Neural progenitor cell (in vitro differentiated cells): ENCODE data around the gene KIAA1217. TPM values are rescaled to one million over a fixed set of nuclear protein-coding genes. Genes with fewer than 3 reads are reported as not detected.

Source experiments
- DNase-seq: peaks from one replicate; pipeline ENCODE4 v3.0.0-alpha.2; 2016; ENCODE audit warnings: low spot score
- H2AFZ ChIP-seq: fragments of 200-600 bp; sonication (generic); replicated peaks from 2 replicates; pipeline ENCODE4 v1.6.1; 2016; ENCODE audit warnings: antibody characterized with exemption
- H3F3A ChIP-seq: fragments of 200-600 bp; sonication (generic); 2 replicates; pipeline ENCODE4 v1.6.1; 2016; ENCODE audit warnings: antibody characterized with exemption, low read depth
- H3K27ac ChIP-seq: fragments of 200-600 bp; sonication (generic); 2 replicates; pipeline ENCODE4 v1.5.1; 2016; ENCODE audit warnings: mild to moderate bottlenecking
- H3K27me3 ChIP-seq: fragments of 200-600 bp; sonication (generic); 2 replicates; pipeline ENCODE4 v1.6.1; 2016; ENCODE audit warnings: mild to moderate bottlenecking, moderate library complexity
- H3K36me3 ChIP-seq: fragments of 200-600 bp; sonication (generic); 2 replicates; pipeline ENCODE4 v1.5.1; 2016
- H3K4me1 ChIP-seq: fragments of 200-600 bp; sonication (generic); 2 replicates; pipeline ENCODE4 v1.6.1; 2016; ENCODE audit warnings: mixed run types
- H3K4me2 ChIP-seq: fragments of 200-600 bp; sonication (generic); 2 replicates; pipeline ENCODE4 v1.6.1; 2016
- H3K4me3 ChIP-seq: fragments of 200-600 bp; sonication (generic); 2 replicates; pipeline ENCODE4 v1.5.1; 2016
- H3K79me2 ChIP-seq: fragments of 200-600 bp; sonication (generic); 2 replicates; pipeline ENCODE4 v1.6.1; 2016; ENCODE audit warnings: low read depth
- H3K9ac ChIP-seq: fragments of 200-600 bp; sonication (generic); 2 replicates; pipeline ENCODE4 v1.6.1; 2016
- H3K9me3 ChIP-seq: fragments of 200-600 bp; sonication (generic); 2 replicates; pipeline ENCODE4 v1.5.1; 2016; ENCODE audit warnings: low read depth
- H4K20me1 ChIP-seq: fragments of 200-600 bp; sonication (generic); 2 replicates; pipeline ENCODE4 v1.6.1; 2016; ENCODE audit warnings: low read depth
- H3K27ac Mint-ChIP-seq: 3 replicates; pipeline ENCODE4 v1.8.0; 2021; ENCODE audit warnings: mixed read lengths
- H3K27me3 Mint-ChIP-seq: 2 replicates; pipeline ENCODE4 v1.8.0; 2022; ENCODE audit warnings: low read depth, mild to moderate bottlenecking, inconsistent platforms, moderate library complexity, mixed read lengths; ENCODE audit not compliant: insufficient read depth
- H3K36me3 Mint-ChIP-seq: 3 replicates; pipeline ENCODE4 v1.8.0; 2021; ENCODE audit warnings: mixed read lengths
- H3K4me1 Mint-ChIP-seq: 3 replicates; pipeline ENCODE4 v1.8.0; 2021; ENCODE audit warnings: mixed read lengths
- H3K4me3 Mint-ChIP-seq: 3 replicates; pipeline ENCODE4 v1.8.0; 2021; ENCODE audit warnings: mild to moderate bottlenecking, moderate library complexity, mixed read lengths
- H3K9me3 Mint-ChIP-seq: 3 replicates; pipeline ENCODE4 v1.8.0; 2020; ENCODE audit warnings: mixed read lengths
- CTCF ChIP-seq: fragments of 200-600 bp; sonication (generic); IDR thresholded peaks from 2 replicates; pipeline ENCODE4 v1.5.1; 2017; ENCODE audit warnings: antibody characterized with exemption, mild to moderate bottlenecking
- EZH2 ChIP-seq: fragments of 200-600 bp; sonication (generic); IDR thresholded peaks from 2 replicates; pipeline ENCODE4 v1.6.1; 2017; ENCODE audit warnings: antibody characterized with exemption, mild to moderate bottlenecking, moderate library complexity
- EZH2phosphoT487 ChIP-seq: fragments of 200-600 bp; sonication (generic); IDR thresholded peaks from 2 replicates; pipeline ENCODE4 v1.6.1; 2017; ENCODE audit warnings: antibody characterized with exemption
- total RNA-seq: library from RNA; depleted of rRNA; stranded (reverse); fragments of >200 nt; gene quantifications from 2 replicates; pipeline ENCODE4 v1.2.3, GENCODE V29; 2015; ENCODE audit warnings: low replicate concordance

KIAA1217 gene
- total RNA-seq, 1 donor from 2014 or later = 13.1 TPM

GRCh38 chr10:24528946-24529345 lies 320.0 kb downstream of the KIAA1217 start:
- no peaks in the 10 kb centered on the region for H3K36me3 ChIP-seq
- Mint-ChIP-seq H3K4me3 (no peak overlapping the region), H3K4me1 (no peaks in the 10 kb centered on the region), H3K27ac (no peak overlapping the region), H3K9me3 (no peaks in the 10 kb centered on the region), H3K36me3 (peaks cover 27% of the 10 kb centered on the region), H3K27me3 (peaks cover 2% of the 10 kb centered on the region)
- H3K9ac ChIP-seq = no peak overlapping the region
- H3K79me2 ChIP-seq = no peaks in the 10 kb centered on the region
- H3K9me3 ChIP-seq = no peaks in the 10 kb centered on the region
- no peaks in the 10 kb centered on the region for H3K27me3 ChIP-seq
- TF ChIP-seq EZH2phosphoT487 (no peak), EZH2 (no peak), CTCF (no peak)
- no peaks in the 10 kb centered on the region for H4K20me1 ChIP-seq
- H3K27ac ChIP-seq = no peak overlapping the region
- no peak overlapping the region for H2AFZ ChIP-seq
- DNase-seq = no peak
- H3F3A ChIP-seq = no peaks in the 10 kb centered on the region
- H3K4me2 ChIP-seq = no peak overlapping the region
- H3K4me1 ChIP-seq = no peaks in the 10 kb centered on the region
- H3K4me3 ChIP-seq = no peak overlapping the region

GRCh38 chr10:24531439-24531838 lies 322.5 kb downstream of the KIAA1217 start:
- Histone ChIP-seq H4K20me1 (no peaks in the 10 kb centered on the region), H2AFZ (no peak overlapping the region), H3K4me1 (no peaks in the 10 kb centered on the region), H3K79me2 (no peaks in the 10 kb centered on the region), H3K4me2 (no peak overlapping the region), H3K9me3 (no peaks in the 10 kb centered on the region), H3K4me3 (no peak overlapping the region), H3K27ac (no peak overlapping the region), H3K36me3 (no peaks in the 10 kb centered on the region), H3K9ac (no peak overlapping the region), H3K27me3 (no peaks in the 10 kb centered on the region), H3F3A (no peaks in the 10 kb centered on the region)
- peaks cover 24% of the 10 kb centered on the region for H3K36me3 Mint-ChIP-seq
- H3K4me1 Mint-ChIP-seq = no peaks in the 10 kb centered on the region
- H3K27ac Mint-ChIP-seq = no peak overlapping the region
- H3K9me3 Mint-ChIP-seq = no peaks in the 10 kb centered on the region
- no peak for TF ChIP-seq EZH2
- TF ChIP-seq EZH2phosphoT487 = no peak
- no peak for TF ChIP-seq CTCF
- H3K4me3 Mint-ChIP-seq = no peak overlapping the region
- peaks cover 2% of the 10 kb centered on the region for H3K27me3 Mint-ChIP-seq
- DNase-seq = no peak

GRCh38 chr10:24533981-24534380 lies 325.0 kb downstream of the KIAA1217 start:
- H3K4me3 ChIP-seq = no peak overlapping the region
- Mint-ChIP-seq H3K4me3 (no peak overlapping the region), H3K4me1 (no peaks in the 10 kb centered on the region), H3K27me3 (peaks cover 2% of the 10 kb centered on the region), H3K9me3 (no peaks in the 10 kb centered on the region), H3K27ac (no peak overlapping the region), H3K36me3 (peaks cover 32% of the 10 kb centered on the region)
- TF ChIP-seq CTCF = no peak
- TF ChIP-seq EZH2 = no peak
- no peak for TF ChIP-seq EZH2phosphoT487
- no peaks in the 10 kb centered on the region for H3K9me3 ChIP-seq
- H3K4me2 ChIP-seq = no peak overlapping the region
- H4K20me1 ChIP-seq = no peaks in the 10 kb centered on the region
- H3K27me3 ChIP-seq = no peaks in the 10 kb centered on the region
- no peak overlapping the region for H3K27ac ChIP-seq
- H3F3A ChIP-seq = no peaks in the 10 kb centered on the region
- H2AFZ ChIP-seq = no peak overlapping the region
- DNase-seq = no peak
- no peak overlapping the region for H3K9ac ChIP-seq
- H3K79me2 ChIP-seq = no peaks in the 10 kb centered on the region
- no peaks in the 10 kb centered on the region for H3K36me3 ChIP-seq
- H3K4me1 ChIP-seq = no peaks in the 10 kb centered on the region

GRCh38 chr10:24536636-24537035 lies 327.7 kb downstream of the KIAA1217 start:
- Mint-ChIP-seq H3K4me3 (no peak overlapping the region), H3K36me3 (peaks cover 37% of the 10 kb centered on the region), H3K27ac (no peak overlapping the region)

More at GRCh38 chr10:24536636-24537035, 327.7 kb downstream of the KIAA1217 start:
- H3K79me2 ChIP-seq = no peaks in the 10 kb centered on the region
- no peaks in the 10 kb centered on the region for H3K36me3 ChIP-seq
- H4K20me1 ChIP-seq = no peaks in the 10 kb centered on the region
- no peak overlapping the region for H3K4me3 ChIP-seq
- H3K9me3 Mint-ChIP-seq = no peaks in the 10 kb centered on the region
- no peaks in the 10 kb centered on the region for H3F3A ChIP-seq
- no peaks in the 10 kb centered on the region for H3K9me3 ChIP-seq
- H3K4me2 ChIP-seq = no peak overlapping the region
- TF ChIP-seq EZH2phosphoT487 (no peak), CTCF (no peak), EZH2 (no peak)
- no peaks in the 10 kb centered on the region for H3K27me3 Mint-ChIP-seq
- H3K27ac ChIP-seq = no peak overlapping the region
- no peaks in the 10 kb centered on the region for H3K4me1 Mint-ChIP-seq
- no peak overlapping the region for H2AFZ ChIP-seq
- no peaks in the 10 kb centered on the region for H3K27me3 ChIP-seq
- H3K4me1 ChIP-seq = no peaks in the 10 kb centered on the region
- DNase-seq = no peak
- no peak overlapping the region for H3K9ac ChIP-seq
